Kidney (tissue), 14 donors: ENCODE data around the gene LIMK1. TPM values are rescaled to one million over a fixed set of nuclear protein-coding genes. Genes with fewer than 3 reads are reported as not detected.

Source experiments
- DNase-seq, 5 donors: peaks; one replicate each; pipeline ENCODE4 v3.0.0-alpha.2; 2013 to 2020
- FAIRE-seq: peaks from 2 replicates; lab custom pipeline; 2012; peaks lifted over from hg19 to GRCh38; lab: Jason Lieb, UNC
- H3K27ac ChIP-seq, 2 donors: one replicate each; pipeline ENCODE4 v1.7.0; 2013; ENCODE audit warnings: low read depth in 2 of 2, low read length in 2 of 2, inconsistent platforms in 1 of 2
- H3K27me3 ChIP-seq: one replicate; pipeline ENCODE4 v1.7.1; 2013; ENCODE audit warnings: low read length, inconsistent platforms; ENCODE audit not compliant: control insufficient read depth, insufficient read depth
- H3K36me3 ChIP-seq, 3 donors: one replicate each; pipeline versions ENCODE4 v1.7.0 to v1.7.1; 2013; ENCODE audit warnings: low read length in 3 of 3, control low read depth in 1 of 3, inconsistent platforms in 1 of 3; ENCODE audit not compliant: insufficient read depth in 3 of 3, control insufficient read depth in 2 of 3
- H3K4me1 ChIP-seq, 3 donors: one replicate each; pipeline versions ENCODE4 v1.7.0 to v1.7.1; 2013; ENCODE audit warnings: low read length in 3 of 3, inconsistent platforms in 1 of 3, low read depth in 1 of 3; ENCODE audit not compliant: control insufficient read depth in 2 of 3, insufficient read depth in 2 of 3
- H3K4me3 ChIP-seq, 3 donors: one replicate each; pipeline versions ENCODE4 v1.7.0 to v1.8.1; 2013; ENCODE audit warnings: low read length in 3 of 3, control low read depth in 1 of 3, inconsistent platforms in 1 of 3
- H3K9ac ChIP-seq, 3 donors: one replicate each; pipeline versions ENCODE4 v1.7.0 to v1.7.1; 2013; ENCODE audit warnings: low read length in 3 of 3, control low read depth in 1 of 3, inconsistent platforms in 1 of 3
- H3K9me3 ChIP-seq, 3 donors: one replicate each; pipeline versions ENCODE4 v1.7.0 to v1.7.1; 2013; ENCODE audit warnings: low read length in 3 of 3, control low read depth in 1 of 3, inconsistent platforms in 1 of 3; ENCODE audit not compliant: control insufficient read depth in 2 of 3, insufficient read depth in 1 of 3
- CTCF ChIP-seq: IDR thresholded peaks from 3 replicates; pipeline ENCODE4 v1.5.1; 2012; ENCODE audit warnings: mild to moderate bottlenecking, moderate library complexity, borderline replicate concordance; ENCODE audit not compliant: insufficient read depth; ENCODE audit errors: extremely low read depth
- intact Hi-C: fragments of 100-400 bp; cut with DNase I; formaldehyde crosslinking; loops from one replicate; pipeline ENCODE4 v1.11.1; 2022
- polyA plus RNA-seq: library from polyadenylated mRNA; stranded (reverse); fragments of 350-450 nt; fragmentation: Illumina TruSeq; extraction: RNeasy Lipid Tissue Mini Kit (QIAGEN cat#74804); gene quantifications from one replicate; pipeline ENCODE4 v1.2.3, GENCODE V29; 2014; ENCODE audit warnings: low read depth, low replicate concordance; ENCODE audit not compliant: insufficient read depth
- total RNA-seq: library from RNA; stranded (reverse); fragmentation: NEBNext Ultra II Directional; extraction: Animal tissue kit (Norgen Biotek cat#: 25700); gene quantifications from one replicate; pipeline ENCODE4 v1.2.1, GENCODE V29; 2021
- donor health status: control.
- donor health status: control.
- donor health status: control.
- donor health status: control.
- donor health status: control.
- donor health status: DM: yes; HTN: yes; CAD: no.
- donor health status: Normal renal cell carcinoma (clear cell type).

LIMK1 gene
- total and polyA plus RNA-seq, 2 donors from 2014 or later: 9.1 to 23.8 TPM

DNA sequence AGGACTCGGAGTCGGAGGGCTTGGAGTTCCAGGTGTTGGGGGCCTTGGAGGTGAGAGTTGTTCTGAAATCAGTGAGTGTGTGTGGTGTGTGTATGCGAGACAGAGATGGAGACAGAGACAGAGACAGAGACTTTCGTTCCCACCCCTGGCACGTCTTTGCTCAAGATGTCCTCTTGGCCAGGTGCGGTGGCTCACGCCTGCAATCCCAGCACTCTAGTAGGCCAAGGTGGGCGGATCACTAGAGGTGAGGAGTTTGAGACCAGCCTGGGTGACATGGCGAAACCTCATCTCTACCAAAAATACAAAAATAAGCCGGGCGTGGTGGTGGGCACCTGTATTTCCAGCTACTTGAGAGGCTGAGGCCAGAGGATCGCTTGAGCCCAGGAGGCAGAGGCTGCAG, 20.0 kb upstream of the LIMK1 start:
- TF ChIP-seq CTCF: no peak
- Histone ChIP-seq H3K27me3 (no peaks in the 10 kb centered on the region), H3K9me3 (no peaks in the 10 kb centered on the region), H3K27ac (no peak overlapping the region), H3K4me1 (peaks cover 0 to 6% (median 0%) of the 10 kb centered on the region in 3 donors), H3K4me3 (no peak overlapping the region), H3K36me3 (no peaks in the 10 kb centered on the region), H3K9ac (no peak overlapping the region)
- intact Hi-C loops: no loop called here
- peak in 1 of 5 donors; percentile 46 for DNase-seq
- no peak for FAIRE-seq

DNA sequence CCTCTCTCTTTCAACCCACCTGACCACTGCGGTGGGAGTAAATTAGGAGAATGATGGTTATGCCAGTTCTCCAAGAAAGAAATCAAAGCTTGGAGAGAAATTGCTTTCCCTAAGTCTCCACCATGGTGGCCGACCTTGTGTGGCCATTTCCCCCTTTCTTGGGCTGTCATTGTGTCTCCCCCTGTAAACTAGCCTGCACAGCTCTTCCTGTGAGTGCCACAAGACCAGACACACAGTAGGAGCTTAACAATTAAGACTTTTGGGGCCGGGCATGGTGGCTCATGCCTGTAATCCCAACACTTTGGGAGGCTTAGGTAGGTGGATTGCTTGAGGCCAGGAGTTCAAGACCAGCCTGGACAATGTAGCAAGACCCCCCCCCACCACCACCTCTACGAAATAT, 18.9 kb upstream of the LIMK1 start:
- Histone ChIP-seq H3K9me3 (no peaks in the 10 kb centered on the region), H3K9ac (no peak overlapping the region), H3K27ac (no peak overlapping the region), H3K27me3 (no peaks in the 10 kb centered on the region), H3K36me3 (no peaks in the 10 kb centered on the region), H3K4me3 (no peak overlapping the region), H3K4me1 (peaks cover 0 to 6% (median 0%) of the 10 kb centered on the region in 3 donors)
- intact Hi-C loops: no loop called here
- TF ChIP-seq CTCF: no peak
- DNase-seq (no peak), FAIRE-seq (no peak)

- H3K27ac ChIP-seq: no peak overlapping the region
- DNase-seq (peak in 1 of 5 donors; percentile 46), FAIRE-seq (no peak)
- no peak for TF ChIP-seq CTCF
- no peak overlapping the region for H3K4me3 ChIP-seq
- peaks cover 0 to 6% (median 0%) of the 10 kb centered on the region in 3 donors for H3K4me1 ChIP-seq
- no peak overlapping the region for H3K9ac ChIP-seq
- no peaks in the 10 kb centered on the region for H3K27me3 ChIP-seq
- intact Hi-C loops: no loop called here
- H3K9me3 ChIP-seq: no peaks in the 10 kb centered on the region
- H3K36me3 ChIP-seq: no peaks in the 10 kb centered on the region
Observed at GRCh38 chr7:74066626-74067025, 17.0 kb upstream of the LIMK1 start.
